AG04449 (cell line): Measurements from ENCODE around the gene ZNF516.

Experiments
- CTCF ChIA-PET: fragments of 350-600 bp; formaldehyde crosslinking; extraction: SDS; loops from one replicate; lab custom pipeline; 2021; ENCODE audit warnings: antibody characterized with exemption; lab: Yijun Ruan, JAX
- POLR2A ChIA-PET: fragments of 400-600, 350-600 bp; formaldehyde crosslinking; extraction: SDS; loops from one replicate; lab custom pipeline; 2020; ENCODE audit warnings: antibody characterized with exemption, inconsistent platforms; lab: Yijun Ruan, JAX
- DNase-seq: peaks from one replicate; pipeline ENCODE4 v3.0.0-alpha.2; 2010; ENCODE audit warnings: low read depth, low spot score
- H3K4me3 ChIP-seq: 2 replicates; pipeline ENCODE4 v1.5.1; 2011; ENCODE audit warnings: low read depth, mild to moderate bottlenecking, control low read depth, low read length
- TF ChIP-seq, protein P1 (sequence below): IDR thresholded peaks from one replicate; pipeline ENCODE4 v1.5.1; 2011; ENCODE audit warnings: mild to moderate bottlenecking, moderate library complexity, low read length, control low read depth, inconsistent platforms; ENCODE audit not compliant: insufficient read depth; ENCODE audit errors: missing control alignments

Gene ZNF516

DNA sequence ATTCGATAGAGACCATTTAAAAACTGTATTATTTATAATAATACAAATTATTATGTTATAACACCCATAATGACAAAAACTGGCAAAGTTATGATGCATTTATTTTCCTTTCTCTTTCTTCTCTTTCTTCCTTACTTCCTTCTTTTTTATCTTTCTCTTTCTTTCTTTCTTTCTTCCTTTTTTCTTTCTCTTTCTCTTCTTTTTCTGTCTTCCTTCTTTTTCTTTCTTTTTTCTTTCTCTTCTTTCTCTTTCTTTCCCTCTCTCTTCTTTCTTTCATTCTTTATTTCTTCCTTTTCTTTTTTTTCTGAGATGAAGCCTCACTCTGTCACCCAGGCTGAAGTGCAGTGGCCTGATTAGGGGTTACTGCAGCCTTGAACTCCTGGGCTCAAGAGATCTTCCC lies 27.5 kb upstream of the ZNF516 start:
- TF ChIP-seq, protein P1, sequence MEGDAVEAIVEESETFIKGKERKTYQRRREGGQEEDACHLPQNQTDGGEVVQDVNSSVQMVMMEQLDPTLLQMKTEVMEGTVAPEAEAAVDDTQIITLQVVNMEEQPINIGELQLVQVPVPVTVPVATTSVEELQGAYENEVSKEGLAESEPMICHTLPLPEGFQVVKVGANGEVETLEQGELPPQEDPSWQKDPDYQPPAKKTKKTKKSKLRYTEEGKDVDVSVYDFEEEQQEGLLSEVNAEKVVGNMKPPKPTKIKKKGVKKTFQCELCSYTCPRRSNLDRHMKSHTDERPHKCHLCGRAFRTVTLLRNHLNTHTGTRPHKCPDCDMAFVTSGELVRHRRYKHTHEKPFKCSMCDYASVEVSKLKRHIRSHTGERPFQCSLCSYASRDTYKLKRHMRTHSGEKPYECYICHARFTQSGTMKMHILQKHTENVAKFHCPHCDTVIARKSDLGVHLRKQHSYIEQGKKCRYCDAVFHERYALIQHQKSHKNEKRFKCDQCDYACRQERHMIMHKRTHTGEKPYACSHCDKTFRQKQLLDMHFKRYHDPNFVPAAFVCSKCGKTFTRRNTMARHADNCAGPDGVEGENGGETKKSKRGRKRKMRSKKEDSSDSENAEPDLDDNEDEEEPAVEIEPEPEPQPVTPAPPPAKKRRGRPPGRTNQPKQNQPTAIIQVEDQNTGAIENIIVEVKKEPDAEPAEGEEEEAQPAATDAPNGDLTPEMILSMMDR: no peak
- CTCF ChIA-PET: no interaction called here
- POLR2A ChIA-PET: no interaction called here
- H3K4me3 ChIP-seq: no peak overlapping the region
- DNase-seq: no peak

DNA sequence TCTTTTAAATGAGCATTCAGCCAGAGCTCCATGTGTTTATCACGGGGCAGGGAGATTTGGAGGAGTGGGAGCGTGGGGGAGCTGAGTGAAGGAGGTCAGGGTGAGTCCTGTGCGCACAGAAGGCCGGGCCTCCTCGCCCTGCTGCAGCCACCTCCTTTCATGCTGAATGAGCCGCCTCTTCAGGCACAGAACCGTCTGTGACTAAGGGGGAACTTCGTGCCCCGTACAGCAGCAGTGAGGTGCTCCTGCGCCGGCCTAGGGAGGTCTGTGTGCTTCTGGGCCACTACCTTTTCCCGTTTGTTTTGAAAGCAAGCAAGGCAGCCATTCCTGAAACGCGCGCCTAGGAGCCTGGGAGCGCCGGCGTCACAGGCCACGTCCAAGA lies 27.1 kb upstream of the ZNF516 start:
- POLR2A ChIA-PET: no interaction called here
- CTCF ChIA-PET: no interaction called here
- DNase-seq: no peak
- TF ChIP-seq, protein P1: no peak
- H3K4me3 ChIP-seq: no peak overlapping the region

DNA sequence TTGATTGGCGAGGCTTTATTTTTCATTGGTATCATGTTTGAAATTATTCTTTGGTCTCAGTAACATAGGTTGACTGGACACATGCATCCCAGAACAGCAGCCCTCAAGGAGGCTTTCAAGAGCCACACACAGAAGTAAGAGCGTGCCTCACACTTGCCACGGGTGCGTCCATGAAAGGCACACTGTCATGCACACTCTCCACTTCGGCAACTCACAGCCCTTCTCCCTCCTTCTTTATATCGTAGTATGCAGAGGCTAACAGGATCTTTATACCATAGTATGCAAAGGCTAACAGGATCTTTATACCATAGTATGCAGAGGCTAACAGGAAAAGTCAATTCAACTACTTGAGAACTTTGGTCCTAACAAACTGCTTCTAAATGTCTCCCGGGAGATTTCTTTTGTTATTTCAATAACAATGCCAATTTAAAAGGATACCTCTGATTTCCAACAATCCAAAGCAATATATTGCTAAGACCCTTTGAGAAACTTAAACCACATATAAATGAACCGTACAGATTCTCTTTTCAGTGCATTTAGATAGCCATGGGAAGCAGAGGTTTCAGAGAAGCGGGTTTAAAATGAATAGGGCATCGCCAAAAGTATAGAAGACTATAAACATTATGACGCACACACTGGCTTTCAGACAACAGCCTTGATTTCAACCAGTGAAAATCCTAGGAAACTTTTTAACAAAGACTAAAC lies 26.5 kb upstream of the ZNF516 start:
- TF ChIP-seq, protein P1: no peak
- no peak overlapping the region for H3K4me3 ChIP-seq
- no peak for DNase-seq
- ChIA-PET CTCF (no interaction called here), POLR2A (no interaction called here)

DNA sequence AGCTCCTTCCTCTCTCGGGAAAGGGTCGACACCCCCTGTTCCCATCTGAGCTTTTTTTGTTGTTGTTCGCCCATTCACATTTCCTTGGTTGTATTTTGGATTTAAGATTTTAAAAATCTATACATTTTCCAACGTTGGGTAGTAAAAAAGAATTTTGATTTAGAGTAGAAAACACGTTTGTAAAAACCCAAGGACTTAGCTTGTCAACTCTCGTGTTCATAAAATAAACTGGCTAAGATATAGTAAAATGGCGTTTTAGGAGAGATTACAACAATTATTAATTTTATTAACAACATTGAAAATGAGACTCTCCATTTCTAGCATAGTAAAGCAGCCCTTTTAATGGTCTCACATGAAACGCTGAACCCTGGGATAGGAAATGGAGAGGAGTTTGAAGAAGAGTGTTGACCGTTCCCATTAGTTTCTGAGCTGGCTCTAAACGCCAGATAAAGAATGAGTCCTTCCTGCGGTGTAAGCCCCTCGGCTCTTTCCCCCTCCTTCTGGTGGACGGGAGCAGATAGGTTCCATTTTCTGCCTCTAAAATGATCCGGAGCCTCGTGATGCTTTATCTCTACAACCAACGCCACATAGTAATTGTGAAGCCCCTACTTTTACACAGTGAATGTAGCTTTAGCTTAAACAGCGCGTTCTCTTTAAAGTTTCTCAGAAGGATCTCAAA lies 24.0 kb upstream of the ZNF516 start:
- ChIA-PET POLR2A (interaction anchor here (0.6 kb wide), 1 partner anchor 109 kb away, joined by 3 read pairs; no protein-coding TSS in a partner anchor), CTCF (interaction anchor here (1.5 kb wide), 1 partner anchor 10 kb away, joined by 5 read pairs; no protein-coding TSS in a partner anchor)
- TF ChIP-seq, protein P1: no peak
- DNase-seq: no peak
- H3K4me3 ChIP-seq: peak overlapping the region; percentile 36

DNA sequence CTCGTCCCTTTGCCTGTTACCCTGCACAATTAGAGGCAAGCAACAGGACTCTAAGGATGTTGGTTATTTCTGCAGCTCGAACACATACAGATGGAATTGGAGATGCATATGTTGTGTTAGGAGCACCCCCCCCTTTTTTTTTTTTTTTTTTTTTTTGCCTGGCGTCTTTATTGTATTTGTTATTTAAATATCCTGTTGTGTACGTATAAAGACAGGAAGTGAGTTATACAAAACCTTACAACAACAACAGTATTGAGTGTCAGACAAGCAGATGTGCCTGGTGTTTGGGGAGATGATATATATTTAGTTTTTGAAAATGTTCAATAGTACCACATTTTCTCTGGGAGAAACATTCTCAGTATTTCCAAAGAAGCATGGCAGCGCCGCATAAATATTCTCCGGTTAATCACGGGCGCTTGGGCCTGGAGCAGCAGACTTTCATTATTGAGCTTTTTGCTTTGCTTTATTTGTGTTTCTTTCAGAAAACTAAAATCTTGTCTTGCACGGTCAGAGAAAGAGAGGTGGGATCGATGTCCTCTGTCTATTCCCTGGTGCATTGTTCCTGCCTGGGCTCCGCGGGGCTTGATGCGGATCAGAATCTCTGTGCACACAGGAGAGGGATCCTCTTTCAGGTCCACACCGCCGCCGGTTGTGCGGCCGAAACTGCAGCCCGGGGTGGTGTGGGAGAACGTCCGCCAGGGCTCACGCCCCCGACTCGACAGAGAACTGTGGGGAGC lies 23.2 kb upstream of the ZNF516 start:
- ChIA-PET CTCF (interaction anchor here (1.5 kb wide), 1 partner anchor 9 kb away, joined by 5 read pairs; no protein-coding TSS in a partner anchor), POLR2A (no interaction called here)
- DNase-seq: no peak
- TF ChIP-seq, protein P1: no peak
- H3K4me3 ChIP-seq: peak overlapping the region; percentile 36

DNA sequence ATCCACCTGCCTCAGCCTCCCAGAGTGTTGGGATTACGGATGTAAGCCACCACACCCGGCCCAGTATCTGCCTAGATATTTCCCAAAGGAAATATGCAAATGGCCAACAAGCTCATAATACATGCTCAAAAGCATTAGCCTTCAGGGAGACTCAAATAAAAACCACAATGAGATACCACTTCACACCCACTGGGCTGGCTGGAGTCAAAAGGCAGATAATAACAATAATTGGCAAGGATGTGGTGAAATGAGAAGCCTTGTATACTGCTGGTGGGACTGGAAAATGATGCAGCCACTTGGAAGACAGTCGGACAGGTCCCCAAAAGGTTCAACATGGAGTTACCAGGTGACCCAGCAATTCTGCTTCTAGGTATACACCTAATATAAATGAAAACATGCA lies 20.5 kb upstream of the ZNF516 start:
- TF ChIP-seq, protein P1: no peak
- POLR2A ChIA-PET: no interaction called here
- H3K4me3 ChIP-seq: no peak overlapping the region
- CTCF ChIA-PET: interaction anchor here (0.7 to 0.9 kb wide), 2 partner anchors 9 to 17 kb away, joined by 3 read pairs; no protein-coding TSS in a partner anchor
- DNase-seq: no peak
